GM12865 (cell line): ENCODE results near the gene SLC44A1.

Experiments used
- DNase-seq: peaks from one replicate; pipeline ENCODE4 v3.0.0; 2010; ENCODE audit warnings: low read depth
- H3K4me3 ChIP-seq: 2 replicates; pipeline ENCODE4 v1.5.1; 2011; ENCODE audit warnings: mild to moderate bottlenecking, low read depth, low read length, control low read depth
- CTCF ChIP-seq: IDR thresholded peaks from 2 replicates; pipeline ENCODE4 v1.5.1; 2011; ENCODE audit warnings: low read length, control low read depth, low read depth, inconsistent platforms; ENCODE audit not compliant: insufficient read depth; ENCODE audit errors: missing control alignments

The SLC44A1 gene

DNA sequence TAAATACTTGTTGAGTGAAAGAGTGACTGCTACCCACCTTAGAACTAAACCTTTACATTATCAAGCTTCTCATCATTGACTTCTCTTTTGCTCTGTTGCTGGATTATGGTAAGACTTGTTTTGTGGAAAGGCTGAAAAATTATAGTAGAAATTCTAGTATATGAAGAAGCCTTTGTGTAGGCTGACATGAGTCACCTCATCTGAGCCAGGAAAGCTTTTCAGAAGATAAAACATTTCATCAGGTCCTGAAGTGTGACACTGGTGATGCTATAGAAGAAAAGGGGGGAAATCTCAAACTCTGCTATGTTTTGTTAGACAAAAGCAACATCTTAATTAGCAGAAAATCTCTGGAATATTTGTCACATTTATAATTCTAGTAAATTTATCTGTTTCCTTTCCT, 18.4 kb upstream of the SLC44A1 start:
- TF ChIP-seq CTCF, result no peak
- H3K4me3 ChIP-seq, result no peak overlapping the region
- DNase-seq, result no peak

DNA sequence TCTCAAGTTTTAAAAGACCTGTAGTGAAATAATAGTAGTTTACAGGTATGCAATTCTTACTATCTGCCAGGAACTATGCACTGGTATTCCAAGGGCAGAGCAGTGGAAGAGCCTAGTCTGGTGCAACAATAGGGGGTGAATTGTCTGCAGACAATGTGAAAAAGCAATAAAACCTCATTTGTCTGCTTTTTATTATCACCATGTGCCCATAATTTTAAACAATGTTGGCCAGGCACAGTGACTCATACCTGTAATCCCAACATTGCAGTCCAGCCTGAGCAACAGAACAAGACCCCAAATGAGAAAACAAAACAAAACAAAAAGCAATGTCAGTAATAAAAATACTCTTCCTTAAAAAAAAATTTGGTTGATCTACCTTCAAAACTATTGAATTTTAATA, 12.2 kb upstream of the SLC44A1 start:
- no peak for DNase-seq
- no peak for TF ChIP-seq CTCF
- no peak overlapping the region for H3K4me3 ChIP-seq

GRCh38 chr9:105233873-105234272, 10.6 kb upstream of the SLC44A1 start:
- no peak for TF ChIP-seq CTCF
- DNase-seq, result no peak
- H3K4me3 ChIP-seq, result no peak overlapping the region

DNA sequence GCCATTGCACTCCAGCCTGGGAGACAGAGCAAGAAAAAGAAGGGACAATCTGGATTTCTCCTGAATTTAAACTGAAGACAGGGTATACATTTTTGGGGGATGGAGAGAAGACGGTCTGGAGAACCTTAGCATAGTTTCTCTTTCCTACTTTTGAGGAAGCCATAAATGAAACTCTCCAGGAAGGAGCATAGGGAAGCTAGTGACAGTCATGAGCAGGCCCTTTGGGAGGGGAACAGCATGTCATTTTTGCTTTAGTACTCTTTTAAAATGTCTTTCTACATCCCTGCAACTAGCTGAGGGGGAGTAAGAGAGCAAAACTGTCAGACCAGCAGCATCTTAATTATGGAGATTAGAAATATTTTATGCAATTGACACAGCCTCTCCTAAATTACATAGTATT, 8.2 kb upstream of the SLC44A1 start:
- no peak for DNase-seq
- no peak for TF ChIP-seq CTCF
- H3K4me3 ChIP-seq, result no peak overlapping the region

- TF ChIP-seq CTCF, result no peak
- H3K4me3 ChIP-seq, result no peak overlapping the region
- no peak for DNase-seq
Measured at GRCh38 chr9:105237246-105237645, 7.2 kb upstream of the SLC44A1 start.

DNA sequence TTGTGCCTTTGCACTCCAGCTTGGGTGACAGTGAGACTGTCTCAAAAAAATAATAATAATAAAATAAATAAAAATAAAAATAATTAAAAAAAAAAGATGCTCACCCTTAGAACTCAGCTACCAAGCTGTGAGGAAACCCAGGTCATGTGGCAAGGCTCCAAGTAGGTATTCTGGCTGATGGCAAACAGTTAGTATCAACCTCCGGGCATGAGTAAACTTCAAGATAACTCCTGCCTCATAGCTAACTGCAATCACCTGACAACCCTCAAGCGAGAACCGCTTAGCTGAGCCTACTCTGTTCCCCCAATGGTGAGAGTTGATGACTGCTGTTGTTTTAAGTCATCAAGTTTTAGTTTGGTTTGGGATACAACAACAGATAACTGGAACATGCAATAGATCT, 6.1 kb upstream of the SLC44A1 start:
- TF ChIP-seq CTCF, result no peak
- no peak for DNase-seq
- H3K4me3 ChIP-seq, result no peak overlapping the region

GRCh38 chr9:105241356-105242043, 3.0 kb upstream of the SLC44A1 start:
- no peak for TF ChIP-seq CTCF
- no peak for DNase-seq
- H3K4me3 ChIP-seq, result no peak overlapping the region
